CD14-positive monocyte (primary cell): ENCODE data around the gene CNGB1. TPM values are rescaled to one million over a fixed set of nuclear protein-coding genes. Genes with fewer than 3 reads are reported as not detected.

Experiments used
- DNase-seq, 3 donors: peaks; one replicate each; pipeline ENCODE4 v3.0.0-alpha.2; 2011 to 2022
- H2AFZ ChIP-seq: 2 replicates; pipeline ENCODE4 v1.6.0; 2012; ENCODE audit warnings: mild to moderate bottlenecking, low read depth, low read length, inconsistent platforms; ENCODE audit not compliant: insufficient read depth, poor library complexity, severe bottlenecking
- H3K27ac ChIP-seq, 2 donors: 1 replicate in 1 of 2; 2 replicates in 1 of 2; pipeline ENCODE4 v1.5.1; 2012 to 2013; ENCODE audit warnings: low read length in 2 of 2, control low read depth in 1 of 2, inconsistent platforms in 1 of 2, low read depth in 1 of 2, mild to moderate bottlenecking in 1 of 2
- H3K27me3 ChIP-seq, 2 donors: one replicate each; pipeline versions ENCODE4 v1.6.0 to v1.6.1; 2011 to 2013; ENCODE audit warnings: low read length in 2 of 2; ENCODE audit not compliant: control insufficient read depth in 2 of 2, insufficient read depth in 2 of 2
- H3K36me3 ChIP-seq, 2 donors: replicated peaks in 1 of 2; 1 replicate in 1 of 2; 2 replicates in 1 of 2; pipeline versions ENCODE4 v1.5.1 to v1.6.1; 2012 to 2013; ENCODE audit warnings: low read length in 2 of 2, control low read depth in 1 of 2, inconsistent platforms in 1 of 2, mild to moderate bottlenecking in 1 of 2; ENCODE audit not compliant: insufficient read depth in 2 of 2, control insufficient read depth in 1 of 2
- H3K4me1 ChIP-seq, 2 donors: 1 replicate in 1 of 2; 2 replicates in 1 of 2; pipeline versions ENCODE4 v1.5.1 to v1.6.1; 2012 to 2013; ENCODE audit warnings: low read length in 2 of 2, control low read depth in 1 of 2, inconsistent platforms in 1 of 2, mild to moderate bottlenecking in 1 of 2, moderate library complexity in 1 of 2; ENCODE audit not compliant: insufficient read depth in 2 of 2, control insufficient read depth in 1 of 2
- H3K4me2 ChIP-seq: replicated peaks from 2 replicates; pipeline ENCODE3; 2012; ENCODE audit warnings: low read length, moderate library complexity, mild to moderate bottlenecking; ENCODE audit not compliant: poor library complexity, severe bottlenecking; ENCODE audit errors: extremely low read depth
- H3K4me3 ChIP-seq, 3 experiments: fragments of 200-600 bp in 1 of 3; sonication (generic) in 1 of 3; replicated peaks in 1 of 3; 1 replicate in 2 of 3; 2 replicates in 1 of 3; pipeline ENCODE4 v1.5.1; 2011 to 2013; ENCODE audit warnings: low read length in 3 of 3, mild to moderate bottlenecking in 3 of 3, control low read depth in 2 of 3, low read depth in 2 of 3, inconsistent platforms in 1 of 3, moderate library complexity in 1 of 3
- H3K79me2 ChIP-seq: 2 replicates; pipeline ENCODE4 v1.6.0; 2012; ENCODE audit warnings: mild to moderate bottlenecking, control low read depth, inconsistent platforms, low read length, moderate library complexity; ENCODE audit not compliant: insufficient read depth
- H3K9ac ChIP-seq: 2 replicates; pipeline ENCODE4 v1.6.0; 2017; ENCODE audit warnings: low read length, mild to moderate bottlenecking; ENCODE audit not compliant: insufficient read depth, poor library complexity, severe bottlenecking
- H3K9me3 ChIP-seq, 2 donors: replicated peaks in 1 of 2; 1 replicate in 1 of 2; 2 replicates in 1 of 2; pipeline versions ENCODE4 v1.5.1 to v1.6.1; 2012 to 2013; ENCODE audit warnings: low read length in 2 of 2, control low read depth in 1 of 2; ENCODE audit not compliant: control insufficient read depth in 1 of 2, insufficient read depth in 1 of 2
- H4K20me1 ChIP-seq: 2 replicates; pipeline ENCODE4 v1.6.0; 2012; ENCODE audit warnings: mild to moderate bottlenecking, low read length, control low read depth, moderate library complexity; ENCODE audit not compliant: insufficient read depth
- H3K27ac Mint-ChIP-seq, 7 donors: one replicate each; pipeline ENCODE4 v1.8.0; 2020; ENCODE audit warnings: mild to moderate bottlenecking in 7 of 7, mixed read lengths in 7 of 7, moderate library complexity in 6 of 7, inconsistent platforms in 2 of 7
- H3K27me3 Mint-ChIP-seq, 3 donors: one replicate each; pipeline ENCODE4 v1.8.0; 2021 to 2022; ENCODE audit warnings: low read depth in 3 of 3, mild to moderate bottlenecking in 3 of 3, mixed read lengths in 3 of 3, moderate library complexity in 3 of 3, inconsistent platforms in 1 of 3
- H3K36me3 Mint-ChIP-seq, 2 donors: one replicate each; pipeline ENCODE4 v1.8.0; 2020; ENCODE audit warnings: mixed read lengths in 2 of 2, inconsistent platforms in 1 of 2, mild to moderate bottlenecking in 1 of 2
- H3K4me1 Mint-ChIP-seq: one replicate; pipeline ENCODE4 v1.8.0; 2020; ENCODE audit warnings: mild to moderate bottlenecking, mixed read lengths
- H3K4me3 Mint-ChIP-seq, 2 donors: one replicate each; pipeline ENCODE4 v1.8.0; 2020; ENCODE audit warnings: mild to moderate bottlenecking in 2 of 2, mixed read lengths in 2 of 2, moderate library complexity in 1 of 2
- H3K9me3 Mint-ChIP-seq, 7 donors: one replicate each; pipeline ENCODE4 v1.8.0; 2020 to 2022; ENCODE audit warnings: mixed read lengths in 7 of 7, mild to moderate bottlenecking in 6 of 7, moderate library complexity in 6 of 7, inconsistent platforms in 2 of 7
- WGBS: methylation state at CpG from one replicate; pipeline ENCODE4 v1.1.5; 2013; ENCODE audit warnings: missing lambda C conversion rate; ENCODE audit not compliant: insufficient coverage; 5-methylcytosine and 5-hydroxymethylcytosine counted together
- intact Hi-C, 2 donors: fragments of 100-400 bp; cut with micrococcal nuclease; formaldehyde crosslinking; loops; one replicate each; pipeline versions ENCODE4 v1.15.0 to v1.15.1; 2023
- polyA plus RNA-seq, 3 donors: library from polyadenylated mRNA; depleted of rRNA in 1 of 3; unstranded in 2 of 3; stranded (reverse) in 1 of 3; fragments of 300-500 nt in 2 of 3; fragments of >200 nt in 1 of 3; fragmentation: Illumina TruSeq in 2 of 3; gene quantifications; 1 replicate in 2 of 3; 2 replicates in 1 of 3; pipeline ENCODE4 v1.2.3, GENCODE V29; 2012 to 2021
- TF ChIP-seq, protein P1 (sequence below): fragments of 200-600 bp; IDR thresholded peaks from one replicate; pipeline ENCODE4 v1.8.0; 2022; ENCODE audit warnings: antibody characterized with exemption, mild to moderate bottlenecking

The CNGB1 gene
- polyA plus RNA-seq, 3 donors, result not detected

GRCh38 chr16:57946181-57946801, 24.6 kb downstream of the CNGB1 start:
- H3K4me3 ChIP-seq, result no peak overlapping the region
- 94% methylated on average over 12 of the region's 13 CpGs for WGBS
- no peak overlapping the region for H3K4me2 ChIP-seq
- TF ChIP-seq, protein P1, sequence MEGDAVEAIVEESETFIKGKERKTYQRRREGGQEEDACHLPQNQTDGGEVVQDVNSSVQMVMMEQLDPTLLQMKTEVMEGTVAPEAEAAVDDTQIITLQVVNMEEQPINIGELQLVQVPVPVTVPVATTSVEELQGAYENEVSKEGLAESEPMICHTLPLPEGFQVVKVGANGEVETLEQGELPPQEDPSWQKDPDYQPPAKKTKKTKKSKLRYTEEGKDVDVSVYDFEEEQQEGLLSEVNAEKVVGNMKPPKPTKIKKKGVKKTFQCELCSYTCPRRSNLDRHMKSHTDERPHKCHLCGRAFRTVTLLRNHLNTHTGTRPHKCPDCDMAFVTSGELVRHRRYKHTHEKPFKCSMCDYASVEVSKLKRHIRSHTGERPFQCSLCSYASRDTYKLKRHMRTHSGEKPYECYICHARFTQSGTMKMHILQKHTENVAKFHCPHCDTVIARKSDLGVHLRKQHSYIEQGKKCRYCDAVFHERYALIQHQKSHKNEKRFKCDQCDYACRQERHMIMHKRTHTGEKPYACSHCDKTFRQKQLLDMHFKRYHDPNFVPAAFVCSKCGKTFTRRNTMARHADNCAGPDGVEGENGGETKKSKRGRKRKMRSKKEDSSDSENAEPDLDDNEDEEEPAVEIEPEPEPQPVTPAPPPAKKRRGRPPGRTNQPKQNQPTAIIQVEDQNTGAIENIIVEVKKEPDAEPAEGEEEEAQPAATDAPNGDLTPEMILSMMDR, result no peak
- no peak overlapping the region for H3K27ac ChIP-seq
- no peaks in the 10 kb centered on the region for H4K20me1 ChIP-seq
- H3K27me3 ChIP-seq, result no peaks in the 10 kb centered on the region
- H3K4me1 ChIP-seq, result no peaks in the 10 kb centered on the region
- H3K4me1 Mint-ChIP-seq, result peaks cover 5% of the 10 kb centered on the region
- H3K4me3 Mint-ChIP-seq, result no peak overlapping the region
- H3K27ac Mint-ChIP-seq, result no peak overlapping the region
- intact Hi-C loops, result no loop called here
- DNase-seq, result no peak
- H3K9me3 Mint-ChIP-seq, result peaks cover 0 to 6% (median 0%) of the 10 kb centered on the region in 7 donors
- no peak overlapping the region for H2AFZ ChIP-seq
- no peaks in the 10 kb centered on the region for H3K79me2 ChIP-seq
- no peaks in the 10 kb centered on the region for H3K9me3 ChIP-seq
- H3K9ac ChIP-seq, result no peak overlapping the region
- no peaks in the 10 kb centered on the region for H3K36me3 ChIP-seq
- no peaks in the 10 kb centered on the region for H3K36me3 Mint-ChIP-seq
- H3K27me3 Mint-ChIP-seq, result peaks cover 0 to 3% (median 1%) of the 10 kb centered on the region in 3 donors

GRCh38 chr16:57945740-57946138, 25.2 kb downstream of the CNGB1 start:
- Histone ChIP-seq H3K36me3 (no peaks in the 10 kb centered on the region), H3K4me3 (no peak overlapping the region), H3K27me3 (no peaks in the 10 kb centered on the region), H3K9me3 (no peaks in the 10 kb centered on the region), H4K20me1 (no peaks in the 10 kb centered on the region), H3K4me2 (no peak overlapping the region), H3K4me1 (no peaks in the 10 kb centered on the region), H2AFZ (no peak overlapping the region), H3K9ac (no peak overlapping the region), H3K79me2 (no peaks in the 10 kb centered on the region), H3K27ac (no peak overlapping the region)
- peaks cover 0 to 6% (median 0%) of the 10 kb centered on the region in 7 donors for H3K9me3 Mint-ChIP-seq
- DNase-seq, result no peak
- H3K27me3 Mint-ChIP-seq, result peaks cover 0 to 3% (median 1%) of the 10 kb centered on the region in 3 donors
- 71% methylated on average over 4 of the region's 7 CpGs for WGBS
- TF ChIP-seq, protein P1, result no peak
- no peak overlapping the region for H3K27ac Mint-ChIP-seq
- peaks cover 5% of the 10 kb centered on the region for H3K4me1 Mint-ChIP-seq
- H3K4me3 Mint-ChIP-seq, result no peak overlapping the region
- H3K36me3 Mint-ChIP-seq, result no peaks in the 10 kb centered on the region
- intact Hi-C loops, result no loop called here
